H1 (cell line): ENCODE results near the gene LOC101059915.

Source experiments
- CTCF ChIA-PET: fragments of 300-600 bp; sonication (Branson Sonifier 250); formaldehyde crosslinking; loops from one replicate; lab custom pipeline; 2021; ENCODE audit not compliant: partially characterized antibody; lab: Charles Lee
- POLR2A ChIA-PET: fragments of 300-600 bp; sonication (Branson Sonifier 250); formaldehyde crosslinking; loops from one replicate; lab custom pipeline; 2021; ENCODE audit warnings: inconsistent platforms; ENCODE audit not compliant: partially characterized antibody; lab: Charles Lee
- DNase-seq, 2 experiments: peaks; one replicate each; pipeline versions ENCODE4 v3.0.0 to v3.0.0-alpha.2; 2010 to 2022; ENCODE audit warnings: low spot score in 2 of 2, low read depth in 1 of 2, mixed read lengths in 1 of 2
- FAIRE-seq: peaks from 2 replicates; lab custom pipeline; 2011; peaks lifted over from hg19 to GRCh38; lab: Jason Lieb, UNC
- H2AFZ ChIP-seq: 2 replicates; pipeline ENCODE4 v1.8.1; 2012; ENCODE audit warnings: low read length, inconsistent platforms
- H2AK5ac ChIP-seq: 2 replicates; pipeline ENCODE4 v1.6.1; 2013; ENCODE audit warnings: low read depth, low read length
- H2BK120ac ChIP-seq: replicated peaks from 2 replicates; pipeline ENCODE3; 2013; ENCODE audit warnings: low read depth, low read length, inconsistent platforms
- H2BK12ac ChIP-seq: 2 replicates; pipeline ENCODE4 v1.6.1; 2013; ENCODE audit warnings: low read depth, low read length
- H2BK15ac ChIP-seq: 2 replicates; pipeline ENCODE4 v1.6.1; 2013; ENCODE audit warnings: low read length
- H2BK20ac ChIP-seq: 2 replicates; pipeline ENCODE4 v1.6.1; 2013; ENCODE audit warnings: low read length
- H2BK5ac ChIP-seq: 2 replicates; pipeline ENCODE4 v1.6.1; 2013; ENCODE audit warnings: low read depth, low read length
- H3K14ac ChIP-seq: 2 replicates; pipeline ENCODE4 v1.6.1; 2013; ENCODE audit warnings: inconsistent platforms; ENCODE audit not compliant: insufficient read length
- H3K18ac ChIP-seq: 2 replicates; pipeline ENCODE4 v1.6.1; 2013; ENCODE audit warnings: low read length; ENCODE audit errors: extremely low read depth
- H3K23ac ChIP-seq: 2 replicates; pipeline ENCODE4 v1.6.1; 2013; ENCODE audit warnings: inconsistent platforms; ENCODE audit not compliant: insufficient read length
- H3K23me2 ChIP-seq: 2 replicates; pipeline ENCODE4 v1.6.1; 2013; ENCODE audit warnings: low read depth, low read length
- H3K27ac ChIP-seq: 2 replicates; pipeline ENCODE4 v1.6.1; 2011; ENCODE audit warnings: low read depth, low read length, inconsistent platforms
- H3K27me3 ChIP-seq, 4 experiments: replicated peaks in 1 of 4; 1 replicate in 1 of 4; 2 replicates in 3 of 4; pipeline versions ENCODE4 v1.6.1 to v1.8.1; 2011 to 2013; ENCODE audit warnings: low read length in 3 of 4, mild to moderate bottlenecking in 3 of 4, inconsistent platforms in 2 of 4, mixed read lengths in 2 of 4, moderate library complexity in 1 of 4; ENCODE audit not compliant: control insufficient read depth in 3 of 4, insufficient read depth in 3 of 4; ENCODE audit errors: extremely low read depth in 1 of 4
- H3K36me3 ChIP-seq, 4 experiments: 2 replicates each; pipeline versions ENCODE4 v1.6.1 to v1.8.1; 2011 to 2013; ENCODE audit warnings: mild to moderate bottlenecking in 4 of 4, low read length in 3 of 4, moderate library complexity in 2 of 4, control low read depth in 1 of 4, inconsistent platforms in 1 of 4; ENCODE audit not compliant: insufficient read depth in 4 of 4, control insufficient read depth in 2 of 4
- H3K4ac ChIP-seq: replicated peaks from 2 replicates; pipeline ENCODE3; 2013; ENCODE audit warnings: low read length, low read depth, mixed read lengths, inconsistent platforms; ENCODE audit not compliant: insufficient read length
- H3K4me1 ChIP-seq, 4 experiments: replicated peaks in 1 of 4; 1 replicate in 1 of 4; 2 replicates in 3 of 4; pipeline versions ENCODE4 v1.6.1 to v1.8.1; 2011 to 2013; ENCODE audit warnings: low read length in 3 of 4, inconsistent platforms in 2 of 4, mixed read lengths in 1 of 4; ENCODE audit not compliant: insufficient read depth in 4 of 4, control insufficient read depth in 3 of 4
- H3K4me2 ChIP-seq, 2 experiments: 2 replicates each; pipeline versions ENCODE4 v1.6.1 to v1.8.1; 2011 to 2013; ENCODE audit warnings: low read depth in 2 of 2, low read length in 2 of 2, control low read depth in 1 of 2, inconsistent platforms in 1 of 2, mild to moderate bottlenecking in 1 of 2; ENCODE audit not compliant: insufficient read depth in 1 of 2
- H3K4me3 ChIP-seq, 4 experiments: fragments of 200-600, 300-600 bp in 1 of 4; sonication (generic), shearing (Covaris generic), sonication (Bioruptor Twin) in 1 of 4; 2 replicates each; pipeline versions ENCODE4 v1.5.1 to v1.8.1; 2011 to 2016; ENCODE audit warnings: low read length in 4 of 4, low read depth in 3 of 4, control low read depth in 2 of 4, inconsistent platforms in 2 of 4, mild to moderate bottlenecking in 2 of 4, mixed read lengths in 1 of 4, moderate library complexity in 1 of 4; ENCODE audit not compliant: insufficient read depth in 2 of 4; ENCODE audit errors: extremely low read depth in 1 of 4
- H3K56ac ChIP-seq: replicated peaks from 2 replicates; pipeline ENCODE3; 2013; ENCODE audit warnings: low read depth, mild to moderate bottlenecking, mixed read lengths, low read length, inconsistent platforms; ENCODE audit not compliant: insufficient read length
- H3K79me1 ChIP-seq: 2 replicates; pipeline ENCODE4 v1.6.1; 2013; ENCODE audit warnings: low read depth, low read length, control low read depth
- H3K79me2 ChIP-seq, 2 experiments: 2 replicates each; pipeline versions ENCODE4 v1.6.1 to v1.8.1; 2012 to 2013; ENCODE audit warnings: low read length in 2 of 2, mild to moderate bottlenecking in 2 of 2, inconsistent platforms in 1 of 2; ENCODE audit not compliant: insufficient read depth in 2 of 2, control insufficient read depth in 1 of 2
- H3K9ac ChIP-seq, 4 experiments: replicated peaks in 1 of 4; 1 replicate in 1 of 4; 2 replicates in 3 of 4; pipeline versions ENCODE4 v1.6.1 to v1.8.1; 2011 to 2013; ENCODE audit warnings: low read depth in 3 of 4, low read length in 3 of 4, control low read depth in 2 of 4, mild to moderate bottlenecking in 2 of 4, moderate library complexity in 2 of 4, inconsistent platforms in 1 of 4; ENCODE audit errors: extremely low read depth in 1 of 4
- H3K9me3 ChIP-seq, 2 experiments: 2 replicates each; pipeline versions ENCODE4 v1.6.1 to v1.8.1; 2012 to 2013; ENCODE audit warnings: mild to moderate bottlenecking in 2 of 2, moderate library complexity in 2 of 2, control low read depth in 1 of 2, inconsistent platforms in 1 of 2, low read depth in 1 of 2, low read length in 1 of 2, mixed read lengths in 1 of 2; ENCODE audit not compliant: insufficient read depth in 2 of 2
- H4K20me1 ChIP-seq, 2 experiments: replicated peaks in 1 of 2; 2 replicates each; pipeline versions ENCODE3 to v1.8.1; 2011 to 2013; ENCODE audit warnings: inconsistent platforms in 2 of 2, low read length in 2 of 2, mild to moderate bottlenecking in 1 of 2; ENCODE audit not compliant: insufficient read depth in 2 of 2, control insufficient read depth in 1 of 2
- H4K5ac ChIP-seq: 2 replicates; pipeline ENCODE4 v1.6.1; 2013; ENCODE audit warnings: low read length, low read depth, mixed read lengths, inconsistent platforms; ENCODE audit not compliant: insufficient read length
- H4K8ac ChIP-seq: 2 replicates; pipeline ENCODE4 v1.8.0; 2013; ENCODE audit warnings: mild to moderate bottlenecking, moderate library complexity, low read length, inconsistent platforms; ENCODE audit not compliant: insufficient read depth; ENCODE audit errors: extremely low read depth
- H4K91ac ChIP-seq: replicated peaks from 2 replicates; pipeline ENCODE3; 2013; ENCODE audit warnings: low read length, mixed read lengths, inconsistent platforms; ENCODE audit not compliant: insufficient read length
- MAFK ChIP-seq: IDR thresholded peaks from 2 replicates; pipeline ENCODE4 v1.6.1; 2012; ENCODE audit warnings: low read depth, mild to moderate bottlenecking, improper control_type of control experiment, low read length
- RAD21 ChIP-seq, 2 experiments: IDR thresholded peaks in 1 of 2; conservative IDR thresholded peaks in 1 of 2; 2 replicates each; pipeline ENCODE4 v1.6.1; 2011; ENCODE audit warnings: low read depth in 2 of 2, low read length in 2 of 2, improper control_type of control experiment in 1 of 2, inconsistent platforms in 1 of 2, mild to moderate bottlenecking in 1 of 2, moderate library complexity in 1 of 2
- WGBS, 2 experiments: shearing (Covaris generic) in 1 of 2; methylation state at CpG; one replicate each; pipeline versions ENCODE4 v1.1.6 to v1.1.7; 2013 to 2015; ENCODE audit warnings: low lambda C conversion rate in 2 of 2, mixed read lengths in 2 of 2, inconsistent platforms in 1 of 2, low coverage in 1 of 2, missing lambda C conversion rate in 1 of 2; ENCODE audit not compliant: insufficient replicate concordance in 2 of 2, insufficient coverage in 1 of 2, insufficient read length in 1 of 2; ENCODE audit errors: extremely low coverage in 1 of 2, missing lambda C conversion rate in 1 of 2; 5-methylcytosine and 5-hydroxymethylcytosine counted together
- TF ChIP-seq, protein P1 (sequence below), 3 experiments: IDR thresholded peaks; 1 replicate in 2 of 3; 2 replicates in 1 of 3; pipeline versions ENCODE4 v1.5.1 to v1.6.1; 2011; ENCODE audit warnings: low read length in 3 of 3, mild to moderate bottlenecking in 3 of 3, inconsistent platforms in 2 of 3, low read depth in 1 of 3, moderate library complexity in 1 of 3; ENCODE audit not compliant: insufficient read depth in 1 of 3; ENCODE audit errors: control extremely low read depth in 1 of 3

LOC101059915 gene

DNA sequence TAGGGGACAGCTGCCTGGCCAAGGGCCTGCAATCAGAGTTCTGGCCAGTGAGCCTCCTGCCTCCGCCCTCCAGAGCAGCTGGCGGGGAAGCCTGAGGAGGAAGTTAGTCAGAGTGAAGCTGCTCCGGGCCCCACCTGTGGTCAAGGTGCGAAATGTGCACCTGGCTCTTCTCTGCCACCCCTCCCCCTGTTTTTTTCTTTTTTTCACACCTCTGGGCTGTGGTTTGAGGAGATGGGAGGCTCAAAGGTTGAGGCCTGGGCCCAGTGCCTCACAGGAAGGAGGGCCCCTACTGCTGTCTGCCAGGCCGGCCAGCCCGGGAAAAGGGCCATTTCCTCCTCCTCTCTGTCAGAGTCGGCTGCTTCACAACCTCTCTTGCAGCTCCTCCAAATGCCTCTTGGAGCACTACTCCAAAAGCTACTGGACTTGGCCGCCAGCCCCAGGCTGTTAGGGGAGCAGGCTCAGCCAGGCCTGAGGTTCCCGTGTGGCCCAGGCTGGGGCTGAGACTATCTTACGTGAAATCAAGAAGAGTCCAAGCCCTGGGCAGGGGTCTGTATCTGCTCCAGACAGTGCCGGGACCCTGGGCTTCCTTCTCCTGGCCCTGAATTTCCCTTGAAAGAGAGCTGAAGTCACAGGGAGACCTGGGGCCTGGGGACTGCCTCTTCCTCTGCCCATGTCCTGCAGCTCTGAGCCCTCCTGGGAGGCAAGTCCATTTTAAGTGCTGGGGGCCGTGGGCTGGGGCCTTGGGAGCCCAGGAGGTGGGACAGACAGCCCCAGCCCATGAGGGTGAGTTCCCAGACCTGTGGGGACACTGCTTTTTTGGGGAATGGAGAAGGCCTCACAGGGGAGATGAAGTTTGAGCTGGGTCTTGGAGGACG, 44.5 kb upstream of the LOC101059915 start:
- FAIRE-seq, result no peak
- no peaks in the 10 kb centered on the region for H4K20me1 ChIP-seq
- H4K5ac ChIP-seq, result no peak overlapping the region
- H2AK5ac ChIP-seq, result no peak overlapping the region
- no peaks in the 10 kb centered on the region for H3K79me2 ChIP-seq
- no peak overlapping the region for H4K91ac ChIP-seq
- no peak overlapping the region for H3K9ac ChIP-seq
- H3K14ac ChIP-seq, result no peak overlapping the region
- TF ChIP-seq, protein P1, sequence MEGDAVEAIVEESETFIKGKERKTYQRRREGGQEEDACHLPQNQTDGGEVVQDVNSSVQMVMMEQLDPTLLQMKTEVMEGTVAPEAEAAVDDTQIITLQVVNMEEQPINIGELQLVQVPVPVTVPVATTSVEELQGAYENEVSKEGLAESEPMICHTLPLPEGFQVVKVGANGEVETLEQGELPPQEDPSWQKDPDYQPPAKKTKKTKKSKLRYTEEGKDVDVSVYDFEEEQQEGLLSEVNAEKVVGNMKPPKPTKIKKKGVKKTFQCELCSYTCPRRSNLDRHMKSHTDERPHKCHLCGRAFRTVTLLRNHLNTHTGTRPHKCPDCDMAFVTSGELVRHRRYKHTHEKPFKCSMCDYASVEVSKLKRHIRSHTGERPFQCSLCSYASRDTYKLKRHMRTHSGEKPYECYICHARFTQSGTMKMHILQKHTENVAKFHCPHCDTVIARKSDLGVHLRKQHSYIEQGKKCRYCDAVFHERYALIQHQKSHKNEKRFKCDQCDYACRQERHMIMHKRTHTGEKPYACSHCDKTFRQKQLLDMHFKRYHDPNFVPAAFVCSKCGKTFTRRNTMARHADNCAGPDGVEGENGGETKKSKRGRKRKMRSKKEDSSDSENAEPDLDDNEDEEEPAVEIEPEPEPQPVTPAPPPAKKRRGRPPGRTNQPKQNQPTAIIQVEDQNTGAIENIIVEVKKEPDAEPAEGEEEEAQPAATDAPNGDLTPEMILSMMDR (IDR thresholded peaks at IDR 0.05; ENCODE audit: control extremely low read depth in 1 of 3, insufficient read depth in 1 of 3, low read depth in 1 of 3, low read length in 3 of 3), result peak in 2 of 3 experiments; percentile 22 to 33; a peak in 2 of 4 replicates
- TF ChIP-seq MAFK (no peak), RAD21 (IDR thresholded peaks at IDR 0.05 in 1 of 2, conservative IDR thresholded peaks at IDR 0.05 in 1 of 2; ENCODE audit: low read depth in 2 of 2, low read length in 2 of 2) (peak in 1 of 2 experiments; percentile 12; a peak in 1 of 4 replicates)
- H3K18ac ChIP-seq, result no peak overlapping the region
- H3K4me1 ChIP-seq, result peaks cover 0 to 4% (median 0%) of the 10 kb centered on the region in 4 experiments; a peak in 1 of 7 replicates
- H3K4me3 ChIP-seq, result no peak overlapping the region
- H2BK120ac ChIP-seq, result no peak overlapping the region
- no peaks in the 10 kb centered on the region for H3K36me3 ChIP-seq
- no peaks in the 10 kb centered on the region for H3K79me1 ChIP-seq
- no peaks in the 10 kb centered on the region for H3K9me3 ChIP-seq
- CTCF ChIA-PET, result interaction anchor here (0.6 to 2.4 kb wide), 13 partner anchors 10 to 368 kb away, joined by 3 to 17 read pairs (median 4); partner anchors contain the start of gene LOC101059915
- DNase-seq, result peak in 1 of 2 experiments; percentile 53
- no peak overlapping the region for H3K4ac ChIP-seq
- H4K8ac ChIP-seq, result peak overlapping the region; percentile 38
- H2BK15ac ChIP-seq, result no peak overlapping the region
- H3K56ac ChIP-seq, result no peak overlapping the region
- no peaks in the 10 kb centered on the region for H3K23me2 ChIP-seq
- H3K27ac ChIP-seq, result no peak overlapping the region
- no peak overlapping the region for H2BK20ac ChIP-seq
- POLR2A ChIA-PET, result interaction anchor here (1.2 kb wide), 1 partner anchor 257 kb away, joined by 3 read pairs; the partner anchor contains the start of gene TAF1
- no peak overlapping the region for H2AFZ ChIP-seq
- no peak overlapping the region for H2BK5ac ChIP-seq
- no peak overlapping the region for H2BK12ac ChIP-seq
- H3K4me2 ChIP-seq, result no peak overlapping the region
- WGBS, 2 experiments, result 100% methylated on average over 1 of the region's 13 CpGs; no CpG with 5 or more reads in 1 of the 2 experiments
- H3K23ac ChIP-seq, result no peak overlapping the region
- no peaks in the 10 kb centered on the region for H3K27me3 ChIP-seq
